Measurements from ENCODE around the gene SGO1. TPM values are rescaled to one million over a fixed set of nuclear protein-coding genes. Genes with fewer than 3 reads are reported as not detected.

SGO1 gene
- total RNA-seq, 1 donor from 2014 or later = 3.7 TPM

- DNase-seq (ENCODE audit: low read depth in 2 of 2) = no peak
These were observed 31.1 kb downstream of the SGO1 start for GRCh38 chr3:20154928-20155327.

- DNase-seq (ENCODE audit: low read depth in 2 of 2) = no peak
These were observed 31.9 kb downstream of the SGO1 start for GRCh38 chr3:20154078-20154477.

DNA sequence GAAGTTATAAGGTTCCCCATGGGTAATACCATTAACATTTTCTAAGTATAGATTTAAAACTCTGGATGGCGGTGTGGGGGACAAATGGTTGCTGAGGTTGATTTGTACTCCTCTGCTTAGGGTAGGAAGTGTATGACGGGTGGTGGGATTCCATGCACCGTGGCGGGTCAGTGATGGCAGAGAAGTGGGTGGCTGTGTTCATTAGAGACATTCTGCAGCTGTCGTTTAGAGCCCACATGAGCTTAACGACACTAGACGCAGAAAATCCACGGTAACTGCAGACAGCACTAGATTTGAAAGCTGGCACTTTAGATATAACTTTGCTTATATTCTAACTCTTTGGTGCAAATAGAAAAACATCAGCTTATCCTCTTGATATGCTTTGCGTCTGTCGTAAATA, 37.5 kb downstream of the SGO1 start:
- DNase-seq (ENCODE audit: low read depth in 2 of 2) = no peak

- DNase-seq (ENCODE audit: low read depth in 2 of 2) = no peak
These were observed 38.6 kb downstream of the SGO1 start for GRCh38 chr3:20147361-20147760.

DNA sequence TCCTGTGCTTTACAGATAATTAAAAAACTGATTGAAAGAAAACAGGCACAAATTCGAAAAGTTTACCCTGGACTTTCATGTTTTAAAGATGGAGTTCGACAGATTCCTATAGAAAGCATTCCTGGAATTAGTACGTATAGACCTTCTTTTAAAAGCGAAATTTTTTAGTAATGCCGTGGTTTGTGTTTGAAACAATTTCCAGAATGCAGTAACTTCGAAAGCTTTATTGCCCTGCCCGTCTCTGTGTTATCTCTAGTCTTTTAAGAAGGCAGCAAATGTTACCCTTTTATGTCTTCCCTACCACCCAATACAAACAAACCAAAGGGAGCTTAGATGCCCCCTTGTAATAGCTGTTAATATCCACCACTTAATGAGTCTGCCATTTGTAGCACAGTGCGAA, 39.7 kb downstream of the SGO1 start:
- no peak for DNase-seq (ENCODE audit: low read depth in 2 of 2)

DNA sequence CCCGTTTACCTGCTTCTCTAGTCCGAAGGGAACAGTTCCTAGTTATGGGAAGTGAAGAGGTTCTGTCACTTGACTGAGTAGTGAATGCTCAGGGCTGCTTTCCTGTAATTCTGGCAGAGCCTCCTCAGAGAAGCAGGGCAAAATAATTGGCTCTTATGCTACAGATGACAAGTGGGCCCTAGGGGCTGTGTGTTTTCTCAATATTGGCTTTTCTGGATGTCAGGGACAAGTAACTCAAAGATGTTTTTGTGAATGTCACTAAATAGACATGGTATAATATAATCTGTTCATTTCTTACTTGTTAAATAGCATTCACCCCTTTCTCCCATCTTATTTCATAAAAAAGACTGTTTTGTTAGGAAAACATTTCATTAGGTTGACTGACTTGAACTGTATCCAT, 40.1 kb downstream of the SGO1 start:
- no peak for DNase-seq (ENCODE audit: low read depth in 2 of 2)

DNA sequence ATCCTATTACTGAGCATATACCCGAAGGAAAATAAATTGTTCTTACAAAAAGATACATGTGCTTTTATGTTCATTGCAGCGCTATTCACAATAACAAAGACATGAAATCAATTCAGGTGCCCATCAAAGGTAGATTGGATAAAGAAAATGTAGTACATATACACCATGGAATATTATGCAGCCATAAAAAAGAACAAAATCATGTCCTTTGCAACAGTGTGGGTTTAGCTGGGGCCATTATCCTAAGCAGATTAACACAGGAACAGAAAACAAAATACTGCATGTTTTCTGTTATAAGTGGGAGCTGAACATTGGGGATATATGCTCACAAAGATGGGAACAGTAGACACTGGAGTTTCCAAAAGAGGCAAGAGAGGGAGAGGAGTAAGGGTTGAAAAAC, 42.5 kb downstream of the SGO1 start:
- no peak for DNase-seq (ENCODE audit: low read depth in 2 of 2)

- DNase-seq (ENCODE audit: low read depth in 2 of 2) = no peak
These were observed 43.5 kb downstream of the SGO1 start for GRCh38 chr3:20142517-20142916.

- DNase-seq (ENCODE audit: low read depth in 2 of 2) = no peak
These were observed 44.2 kb downstream of the SGO1 start for GRCh38 chr3:20141851-20142250.

GRCh38 chr3:20141316-20141715, 44.7 kb downstream of the SGO1 start:
- DNase-seq (ENCODE audit: low read depth in 2 of 2) = no peak

GRCh38 chr3:20140881-20141280, 45.1 kb downstream of the SGO1 start:
- no peak for DNase-seq (ENCODE audit: low read depth in 2 of 2)

DNA sequence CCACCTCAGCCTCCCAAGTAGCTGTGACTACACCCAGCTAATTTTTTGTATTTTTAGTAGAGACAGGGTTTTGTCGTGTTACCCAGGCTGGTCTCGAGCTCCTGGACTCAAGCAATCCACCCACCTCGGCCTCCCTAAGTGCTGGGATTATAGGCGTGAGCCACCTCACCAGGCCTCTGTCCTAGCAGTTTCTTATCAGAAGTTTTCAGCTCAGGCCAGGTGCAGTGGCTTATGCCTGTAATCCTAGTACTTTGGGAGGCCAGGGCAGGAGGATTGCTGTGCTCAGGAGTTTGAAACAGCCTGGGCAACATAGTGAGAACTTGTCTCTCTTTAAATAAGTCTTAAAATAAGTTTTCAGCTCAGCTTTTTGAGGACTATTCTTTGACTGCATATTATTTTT, 48.4 kb downstream of the SGO1 start:
- no peak for DNase-seq (ENCODE audit: low read depth in 2 of 2)

GRCh38 chr3:20136231-20136630, 49.8 kb downstream of the SGO1 start:
- no peak for DNase-seq (ENCODE audit: low read depth in 2 of 2)

DNA sequence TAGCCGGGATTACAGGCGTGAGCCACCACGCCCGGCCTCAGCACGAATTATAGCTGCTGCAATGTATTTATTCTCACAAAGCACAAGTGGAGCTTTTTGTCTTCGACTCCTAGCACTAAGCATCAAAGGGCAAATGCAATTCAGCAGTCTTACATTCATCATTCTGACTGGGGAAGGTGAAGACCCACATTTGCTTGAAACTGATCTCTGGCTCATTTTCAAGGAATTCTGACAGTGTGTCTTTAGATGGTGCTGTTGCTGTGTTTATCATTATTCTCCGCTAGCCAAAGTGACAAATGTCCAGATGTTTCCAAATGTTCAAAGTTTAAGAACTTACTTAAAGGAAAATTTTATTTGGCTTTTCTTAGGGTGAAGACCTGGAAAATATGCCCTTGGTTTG, 55.9 kb downstream of the SGO1 start:
- no peak for DNase-seq (ENCODE audit: low read depth in 2 of 2)

DNA sequence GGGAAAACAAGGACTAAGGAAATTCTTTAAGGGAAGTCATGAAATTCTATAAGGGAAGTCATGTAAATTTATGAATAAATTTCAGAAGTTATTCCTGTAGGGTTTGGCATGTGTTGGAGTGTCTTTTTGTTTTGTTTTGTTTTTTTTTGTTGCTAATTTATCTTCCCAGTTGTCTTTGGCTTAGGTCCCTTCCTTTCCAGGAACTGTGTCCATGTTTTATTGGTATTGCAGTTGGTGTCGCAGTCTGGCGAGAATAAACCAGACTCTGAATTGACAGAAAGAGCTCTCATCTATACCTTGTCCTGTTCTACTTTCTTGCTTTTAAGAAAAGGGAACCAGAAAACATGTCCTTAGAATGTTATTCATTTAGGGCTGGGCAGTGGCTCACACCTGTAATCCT, 57.6 kb downstream of the SGO1 start:
- no peak for DNase-seq (ENCODE audit: low read depth in 2 of 2)

DNA sequence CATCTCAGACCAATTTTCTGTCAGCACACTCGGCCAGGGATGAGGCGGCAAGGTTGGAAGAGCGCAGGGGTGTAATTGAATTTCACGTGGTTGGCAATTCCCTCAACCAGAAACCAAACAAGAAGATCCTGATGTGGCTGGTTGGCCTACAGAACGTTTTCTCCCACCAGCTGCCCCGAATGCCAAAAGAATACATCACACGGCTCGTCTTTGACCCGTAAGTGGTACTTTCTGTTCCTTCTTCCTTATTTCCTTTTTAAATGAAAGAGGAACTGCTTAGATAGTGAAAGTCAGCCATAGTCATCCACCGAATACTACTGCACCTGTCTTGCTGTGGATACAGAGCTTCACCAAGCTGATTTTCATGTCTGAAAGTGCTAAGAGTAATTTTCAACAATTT, 60.1 kb downstream of the SGO1 start:
- no peak for DNase-seq (ENCODE audit: low read depth in 2 of 2)

GRCh38 chr3:20125289-20125688, 60.7 kb downstream of the SGO1 start:
- no peak for DNase-seq (ENCODE audit: low read depth in 2 of 2)

GRCh38 chr3:20123131-20123652, 62.8 kb downstream of the SGO1 start:
- no peak for DNase-seq (ENCODE audit: low read depth in 2 of 2)

DNA sequence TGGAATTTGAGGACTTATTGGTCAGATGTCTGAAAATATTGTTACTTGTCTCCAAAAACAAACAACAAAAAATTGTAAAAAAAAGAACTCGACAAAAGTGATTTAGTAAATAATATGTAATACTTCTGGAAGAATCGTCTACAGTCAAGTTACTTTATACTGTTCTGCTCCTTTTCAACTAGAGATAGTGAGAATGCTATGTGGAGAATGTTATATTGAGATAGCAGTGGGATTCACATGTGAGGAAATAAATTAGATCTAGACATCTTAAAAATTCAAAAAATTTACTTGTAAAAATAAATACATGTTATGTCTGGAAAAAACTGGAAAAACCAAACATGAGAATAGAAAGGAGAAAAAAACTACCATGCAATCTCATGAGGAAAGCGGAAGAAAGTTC, 64.9 kb downstream of the SGO1 start:
- DNase-seq (ENCODE audit: low read depth in 2 of 2) = no peak

Other genes starting within 250 kb of the SGO1 start
- 62.4 and 91.8 TPM in 2 replicates for gene RAB5A, start 239.1 kb downstream of the SGO1 start, total RNA-seq
- not detected in 2 replicates for gene PP2D1, start 173.9 kb downstream of the SGO1 start, total RNA-seq
- 11.6 and 16.2 TPM in 2 replicates for gene KAT2B, start 145.8 kb downstream of the SGO1 start, total RNA-seq

All from dermis microvascular lymphatic vessel endothelial cell (primary cell).